GM10248 (cell line): ENCODE measurements around the gene OST4.
"Not testable (repeated sequence)": the region's sequence is repeated elsewhere in the genome, so short reads cannot be mapped to it uniquely, and the experiment has no call there.

Experiments used
- CTCF ChIA-PET: fragments of 300-600 bp; sonication (Branson Sonifier 250); formaldehyde crosslinking; extraction: SDS; loops from one replicate; lab custom pipeline; 2021; ENCODE audit warnings: antibody characterized with exemption; lab: Yijun Ruan, JAX
- POLR2A ChIA-PET: fragments of 350-650 bp; sonication (Branson Sonifier 250); formaldehyde crosslinking; extraction: SDS; loops from one replicate; lab custom pipeline; 2020; ENCODE audit warnings: antibody characterized with exemption; lab: Yijun Ruan, JAX
- DNase-seq: peaks from one replicate; pipeline ENCODE4 v3.0.0; 2012; ENCODE audit errors: extremely low spot score
- TF ChIP-seq, protein P1 (sequence below): IDR thresholded peaks from 2 replicates; pipeline ENCODE4 v1.5.1; 2012; ENCODE audit warnings: mild to moderate bottlenecking, low read depth; ENCODE audit errors: extremely low read depth, missing control alignments, control extremely low read depth

The OST4 gene

GRCh38 chr2:27071277-27071989, at the start of gene OST4:
Gene OST4, minus strand, starts transcription at chr2:27071654.
- peak; percentile 97 for DNase-seq
- TF ChIP-seq, protein P1, sequence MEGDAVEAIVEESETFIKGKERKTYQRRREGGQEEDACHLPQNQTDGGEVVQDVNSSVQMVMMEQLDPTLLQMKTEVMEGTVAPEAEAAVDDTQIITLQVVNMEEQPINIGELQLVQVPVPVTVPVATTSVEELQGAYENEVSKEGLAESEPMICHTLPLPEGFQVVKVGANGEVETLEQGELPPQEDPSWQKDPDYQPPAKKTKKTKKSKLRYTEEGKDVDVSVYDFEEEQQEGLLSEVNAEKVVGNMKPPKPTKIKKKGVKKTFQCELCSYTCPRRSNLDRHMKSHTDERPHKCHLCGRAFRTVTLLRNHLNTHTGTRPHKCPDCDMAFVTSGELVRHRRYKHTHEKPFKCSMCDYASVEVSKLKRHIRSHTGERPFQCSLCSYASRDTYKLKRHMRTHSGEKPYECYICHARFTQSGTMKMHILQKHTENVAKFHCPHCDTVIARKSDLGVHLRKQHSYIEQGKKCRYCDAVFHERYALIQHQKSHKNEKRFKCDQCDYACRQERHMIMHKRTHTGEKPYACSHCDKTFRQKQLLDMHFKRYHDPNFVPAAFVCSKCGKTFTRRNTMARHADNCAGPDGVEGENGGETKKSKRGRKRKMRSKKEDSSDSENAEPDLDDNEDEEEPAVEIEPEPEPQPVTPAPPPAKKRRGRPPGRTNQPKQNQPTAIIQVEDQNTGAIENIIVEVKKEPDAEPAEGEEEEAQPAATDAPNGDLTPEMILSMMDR = no peak
- ChIA-PET POLR2A (interaction anchor here (0.6 to 1.4 kb wide), 7 partner anchors 9 to 307 kb away, joined by 3 to 12 read pairs (median 4); partner anchors contain the start of gene AGBL5), CTCF (interaction anchor here (0.7 to 5.2 kb wide), 9 partner anchors 8 to 109 kb away, joined by 3 to 42 read pairs (median 3); partner anchors contain the start of genes AGBL5 and KHK)

GRCh38 chr2:27119330-27119670, 47.8 kb upstream of the OST4 start:
- POLR2A ChIA-PET, DNase-seq, CTCF ChIA-PET: not testable (repeated sequence)

DNA sequence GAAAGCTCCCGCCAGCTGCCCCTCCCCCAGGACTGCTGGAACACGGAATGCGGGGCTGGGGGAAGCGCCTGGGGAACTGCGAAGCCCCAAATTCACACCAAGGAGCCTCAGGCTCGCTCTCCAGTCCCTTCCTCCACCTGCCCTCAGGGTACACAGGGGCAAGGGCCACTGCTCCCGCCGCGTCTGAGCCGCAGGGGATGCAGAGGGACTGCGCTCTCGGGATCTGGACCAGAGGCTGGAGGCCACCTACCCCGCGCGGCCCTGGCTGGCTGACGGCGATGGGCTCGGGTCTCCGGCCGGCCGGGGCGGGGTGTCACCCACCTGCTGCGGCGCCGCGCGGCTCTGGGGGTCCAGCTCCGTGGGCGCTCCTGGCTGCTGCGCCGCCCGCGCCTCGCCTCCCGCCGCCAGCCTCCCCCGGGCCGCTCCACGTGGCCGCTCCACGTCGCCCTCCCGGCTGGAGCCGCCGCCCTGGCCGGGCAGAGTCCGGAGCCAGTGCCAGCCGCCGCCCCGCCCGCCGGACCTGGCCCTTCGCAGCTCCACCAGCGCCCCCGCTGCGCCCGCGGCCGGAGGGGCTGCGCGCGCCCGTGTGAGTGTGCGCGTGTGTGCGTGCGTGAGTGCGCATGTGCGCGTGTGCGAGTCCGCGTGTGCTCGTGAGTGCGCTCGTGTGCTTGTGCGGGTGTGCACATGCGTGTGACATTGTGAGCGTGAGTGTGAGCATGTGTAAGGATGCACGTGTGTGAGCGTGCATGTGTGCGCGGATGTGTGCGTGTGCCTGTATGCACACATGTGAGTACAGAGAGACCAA, 47.3 kb upstream of the OST4 start, which contains the start of gene CGREF1:
TSS of gene CGREF1 (minus strand) at position 604 of the 805 bp plus-strand sequence. CDS start 14,762 bp downstream, outside the sequence.
- DNase-seq = no peak
- CTCF ChIA-PET = no interaction called here
- POLR2A ChIA-PET = no interaction called here
- TF ChIP-seq, protein P1 = no peak

DNA sequence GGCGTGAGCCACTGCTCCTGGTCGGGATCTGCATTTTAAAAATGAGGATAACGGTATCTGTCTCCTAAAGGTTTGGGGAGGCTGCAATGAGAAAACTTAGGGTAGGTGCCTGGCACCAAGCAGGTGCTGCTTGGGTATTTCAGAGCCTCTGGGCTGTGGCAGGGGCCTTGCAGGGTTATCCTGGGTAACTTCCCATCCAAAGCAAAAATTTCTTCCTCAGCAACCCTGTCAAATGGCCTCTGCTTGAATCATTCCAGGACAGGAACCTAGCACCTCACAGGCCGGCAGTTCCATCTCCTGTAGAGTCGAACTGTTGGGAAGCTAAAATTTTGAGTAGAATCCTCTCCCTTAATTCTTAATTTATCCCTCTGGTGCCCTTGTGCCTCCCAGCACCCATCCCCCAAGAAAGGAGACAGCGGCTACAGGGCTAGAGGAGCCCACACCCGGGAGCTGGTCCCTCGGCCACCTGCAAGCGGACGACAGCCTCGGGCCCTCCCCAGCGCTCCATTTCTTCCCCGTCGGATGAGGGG, 46.6 kb upstream of the OST4 start:
- DNase-seq = no peak
- ChIA-PET CTCF (no interaction called here), POLR2A (no interaction called here)

GRCh38 chr2:27115519-27115918, 44.1 kb upstream of the OST4 start:
- ChIA-PET POLR2A (no interaction called here), CTCF (interaction anchor here (1.0 to 2.9 kb wide), 3 partner anchors 8 to 187 kb away, joined by 4 to 8 read pairs (median 5); partner anchors contain the start of gene ABHD1)
- TF ChIP-seq, protein P1 = no peak
- DNase-seq = no peak

More for the DNA sequence above, 46.6 kb upstream of the OST4 start:
- TF ChIP-seq, protein P1 = no peak

DNA sequence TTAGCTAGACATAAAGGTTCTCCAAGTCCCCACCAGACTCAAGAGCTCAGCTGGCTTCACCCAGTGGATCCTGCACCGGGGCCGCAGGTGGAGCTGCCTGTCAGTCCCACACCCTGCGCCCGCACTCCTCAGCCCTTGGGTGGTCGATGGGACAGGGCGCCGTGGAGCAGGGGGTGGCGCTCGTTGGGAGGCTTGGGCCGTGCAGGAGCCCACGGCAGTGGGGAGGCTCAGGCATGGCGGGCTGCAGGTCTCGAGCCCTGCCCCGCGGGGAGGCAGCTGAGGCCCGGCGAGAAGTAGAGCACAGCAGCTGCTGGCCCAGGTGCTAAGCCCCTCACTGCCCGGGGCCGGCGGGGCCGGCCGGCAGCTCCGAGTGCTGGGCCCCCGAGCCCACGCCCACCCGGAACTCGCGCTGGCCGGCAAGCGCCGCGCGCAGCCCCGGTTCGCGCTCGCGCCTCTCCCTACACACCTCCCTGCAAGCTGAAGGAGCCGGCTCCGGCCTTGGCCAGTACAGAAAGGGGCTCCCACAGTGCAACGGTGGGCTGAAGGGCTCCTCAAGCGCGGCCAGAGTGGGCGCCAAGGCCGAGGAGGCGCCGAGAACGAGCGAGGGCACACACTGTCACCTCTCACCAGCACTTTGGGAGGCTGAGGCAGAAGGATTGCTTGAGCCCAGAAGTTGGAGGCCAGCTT, 40.1 kb upstream of the OST4 start:
- CTCF ChIA-PET = interaction anchor here (0.8 to 1.9 kb wide), 13 partner anchors 10 to 182 kb away, joined by 3 to 9 read pairs (median 4); partner anchors contain the start of gene TRIM54
- POLR2A ChIA-PET, DNase-seq: not testable (repeated sequence)

GRCh38 chr2:27110603-27111352, 39.3 kb upstream of the OST4 start:
- CTCF ChIA-PET = interaction anchor here (1.2 to 1.9 kb wide), 8 partner anchors 9 to 183 kb away, joined by 3 to 9 read pairs (median 4); no protein-coding TSS in a partner anchor
- DNase-seq, POLR2A ChIA-PET: not testable (repeated sequence)
